GM18907 (cell line): ENCODE results near the gene AKAP6.
"Not testable (repeated sequence)": the region's sequence is repeated elsewhere in the genome, so short reads cannot be mapped to it uniquely, and the experiment has no call there.

Experiments used
- ATAC-seq: cut with Tn5 transposase; IDR thresholded peaks from one replicate; pipeline ENCODE4 v1.9.1; 2021; ENCODE audit warnings: mild to moderate bottlenecking, moderate library complexity; ENCODE audit not compliant: unreplicated experiment

AKAP6 gene

GRCh38 chr14:32784405-32784804, 455.3 kb downstream of the AKAP6 start:
- ATAC-seq: no peak

- no peak for ATAC-seq
Observed at GRCh38 chr14:32785585-32785984, 456.5 kb downstream of the AKAP6 start.

DNA sequence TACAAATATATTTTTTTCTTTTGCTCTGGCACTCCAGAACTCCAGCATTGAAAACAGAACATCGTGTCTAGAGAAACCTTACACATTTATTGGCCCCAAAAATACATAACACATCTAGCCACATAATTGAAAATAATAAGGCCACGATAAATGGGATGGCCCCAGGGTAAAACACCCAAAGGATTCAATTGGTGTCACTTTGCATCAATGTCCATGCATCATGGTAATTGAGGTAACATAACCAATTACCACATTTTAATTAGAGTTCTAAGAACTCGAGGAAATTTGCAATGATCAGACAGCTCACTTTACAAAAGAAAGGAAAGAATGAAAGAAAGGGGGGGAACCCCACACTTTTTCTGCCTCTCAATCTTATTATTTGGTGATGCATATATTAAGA, 457.8 kb downstream of the AKAP6 start:
- no peak for ATAC-seq

GRCh38 chr14:32793033-32793432, 463.9 kb downstream of the AKAP6 start:
- not testable (repeated sequence) for ATAC-seq

DNA sequence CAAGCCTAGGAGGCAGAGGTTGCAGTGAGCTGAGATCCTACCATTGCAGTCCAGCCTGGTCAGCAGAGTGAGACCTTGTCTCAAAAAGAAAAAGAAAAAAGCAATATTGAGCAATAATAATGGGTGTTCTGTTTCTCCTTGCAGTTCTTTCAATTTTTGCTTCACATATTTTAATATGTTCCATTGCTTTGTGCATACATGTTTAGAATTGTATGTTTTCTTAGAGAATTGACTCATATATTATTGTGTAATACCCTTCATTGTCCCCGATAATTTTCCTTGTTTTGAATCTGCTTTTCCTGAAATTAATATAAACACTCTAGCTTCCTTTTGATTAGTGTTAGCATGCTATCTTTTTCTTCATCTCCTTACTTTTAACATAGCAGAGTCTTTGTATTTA, 471.2 kb downstream of the AKAP6 start:
- ATAC-seq: no peak

GRCh38 chr14:32802295-32802694, 473.2 kb downstream of the AKAP6 start:
- no peak for ATAC-seq

DNA sequence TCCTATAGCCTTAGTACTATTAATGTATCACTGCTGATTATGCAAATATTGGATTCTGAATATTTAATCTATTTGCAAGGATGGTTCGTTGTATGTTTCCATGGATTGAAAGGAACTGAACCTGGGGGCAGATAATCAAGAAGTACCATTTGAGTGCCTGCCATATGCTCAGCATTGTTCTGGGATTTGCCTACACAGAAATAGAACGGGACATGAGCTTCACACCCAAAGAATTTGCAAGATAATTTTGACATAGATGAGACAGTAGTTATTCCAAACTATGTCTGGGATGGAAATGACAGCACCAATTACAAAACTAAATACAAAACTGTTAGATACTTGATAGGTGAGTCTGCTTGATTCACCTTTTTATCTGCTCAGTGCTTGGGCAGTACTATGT, 476.9 kb downstream of the AKAP6 start:
- ATAC-seq: no peak

- no peak for ATAC-seq
Observed at GRCh38 chr14:32808644-32809043, 479.5 kb downstream of the AKAP6 start.

- no peak for ATAC-seq
Observed at GRCh38 chr14:32809255-32809654, 480.2 kb downstream of the AKAP6 start.

DNA sequence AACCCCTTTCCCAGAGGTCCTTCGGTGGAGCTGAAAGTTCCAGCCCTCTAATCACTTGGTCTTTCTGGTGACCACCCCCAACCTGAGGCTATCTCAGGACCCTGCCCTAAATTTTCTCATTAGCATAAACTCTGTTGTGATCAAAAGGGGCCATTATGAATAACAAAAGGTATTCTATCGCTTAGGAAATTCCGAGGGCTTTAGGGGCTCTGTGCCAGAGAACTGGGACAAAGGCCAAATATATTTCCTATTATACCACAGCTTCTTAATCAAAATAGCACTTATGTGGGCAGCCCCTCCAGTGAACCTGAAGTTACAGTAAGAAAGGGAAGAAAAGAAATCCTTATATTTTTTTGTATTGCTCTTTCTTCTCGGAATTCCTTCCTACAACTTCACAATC, 484.3 kb downstream of the AKAP6 start:
- ATAC-seq: no peak

DNA sequence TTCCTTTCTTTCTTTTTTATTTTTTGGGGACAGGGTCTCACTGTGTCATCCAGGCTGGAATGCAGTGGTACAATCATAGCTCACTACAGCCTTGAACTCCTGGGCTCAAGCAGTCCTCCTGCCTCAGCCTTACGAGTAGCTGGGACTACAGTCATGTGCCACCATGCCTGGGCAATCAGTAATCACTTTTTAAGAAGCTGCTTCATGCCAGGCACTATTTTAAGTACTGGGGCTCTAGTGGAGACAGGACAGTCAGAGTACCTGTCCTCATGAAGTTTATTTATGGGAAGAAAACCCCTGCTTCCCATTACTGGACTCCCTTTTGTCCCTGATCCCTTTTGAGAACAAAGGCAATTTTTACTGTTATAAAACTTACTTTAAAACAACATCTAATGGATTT, 485.6 kb downstream of the AKAP6 start:
- no peak for ATAC-seq

DNA sequence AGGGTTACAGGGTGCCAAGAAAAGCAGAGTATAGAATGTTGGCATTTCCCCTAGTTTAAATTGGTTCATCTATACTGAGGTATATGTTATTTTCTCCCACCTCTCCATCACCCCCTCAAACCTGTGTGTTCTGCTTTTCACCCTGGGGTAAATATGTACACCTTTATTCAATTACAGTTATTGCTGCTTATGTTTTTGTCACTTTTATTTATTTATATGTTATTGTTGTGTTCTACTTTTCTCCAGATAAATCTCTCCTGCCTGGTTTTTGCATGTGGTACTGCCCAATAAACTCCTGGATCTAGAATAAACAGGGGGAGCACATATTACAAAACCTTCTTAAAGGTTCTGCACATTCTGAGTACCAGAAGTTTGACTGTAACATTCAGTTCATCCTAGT, 487.5 kb downstream of the AKAP6 start:
- no peak for ATAC-seq

- ATAC-seq: no peak
Observed at GRCh38 chr14:32817780-32818179, 488.7 kb downstream of the AKAP6 start.

DNA sequence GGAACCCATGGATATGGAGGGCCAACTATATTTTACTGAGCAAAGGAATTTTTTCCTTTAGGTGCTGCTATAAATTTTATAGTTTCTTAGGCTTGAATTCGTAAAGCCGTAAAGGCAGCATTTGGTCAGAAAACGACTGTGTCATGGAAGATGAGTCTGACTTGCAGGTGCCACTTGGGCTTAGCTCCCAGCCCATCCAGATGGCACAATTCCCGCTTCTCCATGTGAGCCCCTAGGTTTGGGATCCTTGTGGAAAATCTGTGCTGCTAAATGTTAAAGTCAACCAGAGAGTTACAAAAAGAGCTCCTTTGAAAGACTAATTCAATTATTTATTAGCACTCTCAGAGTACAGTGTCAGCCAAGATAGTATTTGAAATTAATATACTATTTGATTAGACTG, 489.5 kb downstream of the AKAP6 start:
- no peak for ATAC-seq

- ATAC-seq: no peak
Observed at GRCh38 chr14:32820181-32820580, 491.1 kb downstream of the AKAP6 start.

DNA sequence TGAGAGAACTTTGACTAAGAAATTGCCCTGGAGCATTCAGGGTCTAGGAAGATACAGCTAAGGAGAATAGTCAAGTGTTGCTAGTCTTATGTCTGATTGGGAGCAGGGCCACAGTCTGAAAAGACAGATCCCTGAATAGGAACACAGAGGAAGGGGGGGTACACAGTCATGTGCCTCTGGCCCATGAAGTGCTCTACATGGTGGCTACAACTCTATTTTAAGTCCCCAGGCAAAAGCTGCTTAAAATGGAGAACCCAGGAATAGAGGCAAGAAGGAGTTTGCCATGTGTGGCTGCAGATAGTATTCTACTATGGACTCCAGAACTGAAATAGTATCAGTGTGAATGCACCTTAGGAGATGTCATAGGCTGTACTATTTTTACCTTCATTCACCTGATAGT, 491.6 kb downstream of the AKAP6 start:
- no peak for ATAC-seq

DNA sequence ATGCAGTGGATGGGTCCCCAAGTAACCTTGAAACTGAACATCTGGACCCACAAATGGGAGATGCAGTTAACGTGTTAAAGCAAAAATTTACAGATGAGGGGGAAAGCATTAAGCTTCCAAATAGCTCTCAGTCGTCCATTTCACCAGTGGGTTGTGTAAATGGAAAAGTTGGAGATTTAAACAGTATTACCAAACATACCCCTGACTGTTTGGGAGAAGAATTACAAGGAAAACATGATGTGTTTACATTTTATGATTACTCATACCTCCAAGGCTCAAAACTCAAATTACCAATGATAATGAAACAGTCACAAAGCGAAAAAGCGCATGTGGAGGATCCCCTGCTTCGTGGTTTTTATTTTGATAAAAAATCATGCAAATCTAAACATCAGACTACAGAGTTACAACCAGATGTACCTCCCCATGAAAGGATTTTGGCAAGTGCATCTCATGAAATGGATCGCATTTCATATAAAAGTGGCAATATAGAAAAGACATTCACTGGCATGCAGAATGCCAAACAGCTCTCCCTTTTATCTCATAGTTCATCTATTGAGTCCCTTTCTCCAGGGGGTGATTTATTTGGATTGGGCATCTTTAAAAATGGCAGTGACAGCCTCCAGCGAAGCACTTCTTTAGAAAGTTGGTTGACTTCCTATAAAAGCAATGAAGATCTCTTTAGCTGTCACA, 493.0 kb downstream of the AKAP6 start:
- no peak for ATAC-seq

GRCh38 chr14:32823706-32824105, 494.6 kb downstream of the AKAP6 start:
- ATAC-seq: no peak

DNA sequence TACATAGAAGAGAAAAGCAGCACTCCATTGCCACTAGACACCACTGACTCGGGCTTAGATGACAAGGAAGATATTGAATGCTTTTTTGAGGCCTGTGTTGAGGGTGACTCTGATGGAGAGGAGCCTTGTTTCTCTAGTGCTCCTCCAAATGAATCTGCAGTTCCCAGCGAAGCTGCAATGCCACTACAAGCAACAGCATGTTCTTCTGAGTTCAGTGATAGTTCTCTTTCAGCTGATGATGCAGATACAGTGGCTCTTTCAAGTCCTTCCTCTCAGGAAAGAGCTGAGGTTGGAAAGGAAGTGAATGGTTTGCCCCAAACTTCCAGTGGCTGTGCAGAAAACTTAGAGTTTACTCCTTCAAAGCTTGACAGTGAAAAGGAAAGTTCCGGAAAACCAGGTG, 495.1 kb downstream of the AKAP6 start:
- no peak for ATAC-seq

- ATAC-seq: no peak
Observed at GRCh38 chr14:32825058-32825457, 496.0 kb downstream of the AKAP6 start.

- ATAC-seq: no peak
Observed at GRCh38 chr14:32826404-32827082, 497.4 kb downstream of the AKAP6 start.

- ATAC-seq: no peak
Observed at GRCh38 chr14:32827514-32827913, 498.4 kb downstream of the AKAP6 start.

DNA sequence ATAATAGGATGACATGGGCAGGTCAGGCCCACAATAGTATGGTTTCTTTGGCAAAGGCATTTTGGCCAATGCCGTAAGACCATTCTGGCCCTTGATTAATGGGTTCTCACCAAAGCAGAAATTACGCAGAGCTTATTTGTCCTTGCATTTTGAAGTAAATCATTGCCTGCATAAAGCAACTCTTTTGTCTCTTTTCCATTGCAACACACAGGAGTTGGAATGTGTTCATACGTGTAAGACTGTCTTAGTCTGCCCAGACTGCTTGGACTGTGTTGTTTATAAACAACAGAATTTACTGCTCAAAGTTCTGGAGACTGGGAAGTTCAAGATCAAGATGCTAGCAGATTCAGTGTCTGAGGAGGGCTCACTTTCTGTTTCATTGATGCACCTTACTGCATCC, 506.8 kb downstream of the AKAP6 start:
- no peak for ATAC-seq
